NCI-H510A treated with DMSO at 0.1 percent for 48 hours (cell line): ENCODE results near the gene VTI1B.
"Not testable (repeated sequence)": the region's sequence is repeated elsewhere in the genome, so short reads cannot be mapped to it uniquely, and the experiment has no call there.

Source experiments
- DNase-seq: peaks from one replicate; lab custom pipeline; 2025; lab: John Stamatoyannopoulos, UW

The VTI1B gene

DNA sequence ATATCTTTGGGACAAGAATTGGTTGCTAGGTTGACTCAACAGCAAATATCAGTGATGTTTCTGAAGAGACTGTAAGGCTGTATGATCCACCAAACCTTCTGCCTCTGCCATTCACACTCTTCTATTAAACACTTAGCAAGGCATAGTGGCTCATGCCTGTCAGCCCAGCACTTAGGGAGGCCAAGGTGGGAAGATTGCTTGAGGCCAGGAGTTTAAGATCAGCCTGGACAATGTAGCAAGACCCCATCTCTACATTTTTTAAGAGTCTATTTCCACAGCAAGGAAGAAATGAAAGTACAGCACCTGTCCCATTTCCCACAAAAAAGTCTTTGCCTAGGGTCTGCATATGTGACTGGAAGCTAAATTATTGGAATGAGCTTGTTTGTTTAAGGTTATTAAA, 46.9 kb downstream of the VTI1B start:
- DNase-seq = no peak

DNA sequence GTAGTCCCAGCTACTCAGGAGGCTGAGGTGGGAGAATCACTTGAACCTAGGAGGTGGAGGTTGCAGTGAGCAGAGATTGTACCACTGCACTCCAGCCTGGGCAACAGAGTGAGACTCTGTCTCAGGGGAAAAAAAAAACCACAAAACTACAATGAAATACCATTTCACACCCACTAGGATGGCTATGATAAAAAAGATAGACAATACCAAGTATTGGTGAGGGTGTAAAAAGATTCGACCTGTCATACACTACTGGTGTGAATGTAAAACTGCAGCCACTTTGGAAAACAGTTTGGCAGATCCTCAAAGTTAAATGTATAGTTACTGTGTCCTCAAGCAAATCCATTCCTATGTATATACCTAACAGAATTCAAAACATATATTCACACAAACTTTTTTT, 48.3 kb downstream of the VTI1B start:
- not testable (repeated sequence) for DNase-seq

- DNase-seq = peak; percentile 67
Observed at GRCh38 chr14:67623114-67623513, 51.3 kb downstream of the VTI1B start.

DNA sequence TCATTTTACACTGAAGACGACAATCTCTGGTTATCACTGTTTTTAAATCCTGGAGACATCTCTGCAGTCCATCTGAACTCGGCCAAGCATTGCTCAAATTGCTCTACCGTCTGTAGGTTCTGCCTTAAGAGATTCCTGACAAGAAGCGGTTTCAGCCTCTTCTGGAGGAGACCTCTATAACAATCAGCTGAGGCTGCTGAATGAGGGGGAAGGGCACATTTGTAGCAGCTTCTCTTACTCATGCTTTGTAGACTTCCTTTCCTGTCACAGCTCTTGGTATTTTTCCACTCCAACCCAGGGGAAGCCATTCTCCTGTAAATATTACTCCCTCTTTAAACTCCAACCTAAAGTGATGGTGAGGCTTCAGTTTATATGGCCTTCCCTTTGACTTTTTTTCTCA, 51.8 kb downstream of the VTI1B start:
- DNase-seq = peak; percentile 85

- peak; percentile 43 for DNase-seq
Observed at GRCh38 chr14:67620217-67620785, 54.1 kb downstream of the VTI1B start.

DNA sequence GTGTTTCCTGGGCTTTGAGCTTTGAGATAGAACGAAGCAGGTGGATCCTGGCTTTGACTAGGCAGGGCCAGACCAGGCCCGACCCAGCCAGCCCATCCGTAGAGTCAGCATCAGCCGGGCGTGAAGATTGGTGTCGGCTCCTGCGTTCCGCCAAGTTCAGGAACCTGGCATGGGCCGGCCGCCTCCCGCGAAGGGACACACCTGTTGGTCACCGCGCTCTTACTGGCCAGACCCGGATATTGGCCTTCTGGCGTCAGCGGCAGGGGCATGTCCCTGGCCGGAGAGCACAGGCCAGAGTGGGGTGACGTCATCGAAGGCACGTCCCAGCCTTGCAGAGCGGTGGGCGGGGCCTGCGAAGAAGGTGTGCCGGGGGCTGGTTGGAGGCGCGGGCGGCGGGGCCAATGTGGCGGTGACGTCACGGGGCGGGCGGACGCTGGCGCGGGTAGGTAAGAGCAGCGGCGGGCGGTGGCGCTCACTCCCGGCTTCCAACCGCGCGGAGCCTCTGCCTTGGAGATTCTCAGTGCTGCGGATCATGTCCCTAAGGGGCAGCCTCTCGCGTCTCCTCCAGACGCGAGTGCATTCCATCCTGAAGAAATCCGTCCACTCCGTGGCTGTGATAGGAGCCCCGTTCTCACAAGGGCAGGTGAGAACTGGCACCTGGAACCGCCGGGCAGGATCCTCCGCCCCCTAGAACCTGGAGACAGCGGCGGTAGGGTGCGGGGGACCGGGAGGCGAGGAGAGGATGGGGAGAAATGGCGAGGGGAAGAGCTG, 54.8 kb downstream of the VTI1B start, which contains the start of gene ARG2:
ARG2 (plus strand) TSS at position 475 of the 771 bp plus-strand sequence; CDS start at position 533, 58 bp downstream.
- peak; percentile 98 for DNase-seq

GRCh38 chr14:67618617-67619063, 55.8 kb downstream of the VTI1B start:
- DNase-seq = peak; percentile 60

DNA sequence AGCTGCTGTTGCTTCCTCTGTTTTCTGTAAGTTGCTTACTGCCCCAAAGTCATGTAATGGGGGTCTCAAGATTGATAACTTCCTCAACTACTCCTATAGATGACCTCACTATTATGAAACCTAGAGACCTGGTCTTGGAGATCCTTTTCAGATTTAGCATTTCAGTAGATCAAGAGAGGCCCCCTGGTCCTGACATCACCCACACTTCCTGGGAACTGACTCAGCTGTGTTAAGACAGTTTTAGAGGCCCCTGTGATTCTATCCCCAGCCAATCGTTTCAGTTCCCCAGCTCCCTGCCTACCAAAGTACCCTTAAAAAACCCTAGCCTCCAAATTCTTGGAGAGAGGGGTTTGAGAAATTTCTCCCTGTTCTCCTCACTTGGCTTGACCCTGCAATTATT, 63.9 kb downstream of the VTI1B start:
- DNase-seq = no peak

GRCh38 chr14:67609642-67610310, 64.7 kb downstream of the VTI1B start:
- DNase-seq = no peak

DNA sequence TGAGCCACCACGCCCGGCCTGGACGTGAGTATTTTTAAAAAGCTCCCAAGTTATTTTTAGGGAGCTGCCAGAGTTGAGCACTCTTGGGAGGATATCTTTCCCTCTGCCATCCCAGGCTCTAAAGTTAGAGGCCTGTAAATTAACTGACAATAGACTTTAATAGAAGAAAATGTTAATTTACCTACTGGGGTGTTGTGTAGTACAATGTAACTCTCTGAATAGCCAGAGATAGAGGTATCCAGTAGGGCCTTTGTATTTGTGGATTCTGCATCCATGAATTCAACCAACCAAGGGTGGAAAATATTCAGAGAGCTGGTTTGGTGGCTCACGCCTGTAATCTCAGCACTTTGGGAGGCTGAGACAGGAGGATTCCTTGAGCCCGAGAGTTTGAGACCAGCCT, 66.8 kb downstream of the VTI1B start:
- no peak for DNase-seq

GRCh38 chr14:67602995-67603545, 71.4 kb downstream of the VTI1B start:
- DNase-seq = no peak

- no peak for DNase-seq
Observed at GRCh38 chr14:67602076-67602475, 72.4 kb downstream of the VTI1B start.

GRCh38 chr14:67600562-67600974, 73.9 kb downstream of the VTI1B start:
- not testable (repeated sequence) for DNase-seq

- peak; percentile 83 for DNase-seq
Observed at GRCh38 chr14:67599698-67600561, 74.5 kb downstream of the VTI1B start, which contains the start of gene PIGH. PIGH (minus strand) TSS chr14:67600268; CDS start chr14:67600203, 65 bp downstream.
